Thymus (tissue), 11 donors: Measurements from ENCODE around the gene LBP. TPM values are rescaled to one million over a fixed set of nuclear protein-coding genes. Genes with fewer than 3 reads are reported as not detected.
"Not testable (repeated sequence)": the region's sequence is repeated elsewhere in the genome, so short reads cannot be mapped to it uniquely, and the experiment has no call there.

Experiments
- DNase-seq, 9 donors: peaks; one replicate each; pipeline ENCODE4 v3.0.0-alpha.2; 2013; ENCODE audit warnings: low spot score in 9 of 9, low read depth in 6 of 9, missing footprints in 1 of 9
- H3K27ac ChIP-seq, 2 donors: one replicate each; pipeline ENCODE4 v1.5.1; 2013; ENCODE audit warnings: control low read depth in 1 of 2, low read depth in 1 of 2, low read length in 1 of 2, mild to moderate bottlenecking in 1 of 2, moderate library complexity in 1 of 2
- H3K27me3 ChIP-seq, 2 donors: one replicate each; pipeline ENCODE4 v1.5.1; 2013; ENCODE audit warnings: low read length in 1 of 2; ENCODE audit not compliant: control insufficient read depth in 2 of 2, insufficient read depth in 1 of 2
- H3K36me3 ChIP-seq, 2 donors: one replicate each; pipeline ENCODE4 v1.5.1; 2013; ENCODE audit warnings: low read length in 1 of 2, mild to moderate bottlenecking in 1 of 2, moderate library complexity in 1 of 2; ENCODE audit not compliant: control insufficient read depth in 2 of 2, insufficient read depth in 2 of 2
- H3K4me1 ChIP-seq, 2 donors: one replicate each; pipeline ENCODE4 v1.5.1; 2013; ENCODE audit warnings: low read length in 2 of 2; ENCODE audit not compliant: control insufficient read depth in 2 of 2, insufficient read depth in 2 of 2
- H3K4me3 ChIP-seq, 2 donors: one replicate each; pipeline ENCODE4 v1.5.1; 2013; ENCODE audit warnings: low read length in 2 of 2, control low read depth in 1 of 2, mild to moderate bottlenecking in 1 of 2
- H3K9me3 ChIP-seq, 2 donors: one replicate each; pipeline ENCODE4 v1.5.1; 2013; ENCODE audit warnings: low read length in 1 of 2, mild to moderate bottlenecking in 1 of 2; ENCODE audit not compliant: control insufficient read depth in 2 of 2, insufficient read depth in 1 of 2
- WGBS: extraction: QIAGEN DNeasy Blood & Tissue Kit; methylation state at CpG from one replicate; pipeline ENCODE4 v1.1.7; 2013; 5-methylcytosine and 5-hydroxymethylcytosine counted together
- polyA plus RNA-seq: library from polyadenylated mRNA; stranded (reverse); fragments of 200-250 nt; gene quantifications from one replicate; pipeline ENCODE4 v1.2.3, GENCODE V29; 2013
- total RNA-seq: library from RNA; stranded (reverse); fragments of 120-200 nt; gene quantifications from one replicate; pipeline ENCODE4 v1.2.4, GENCODE V29; 2013
- donor health status: healthy.

LBP gene
- total and polyA plus RNA-seq, 2 donors: 0.09 to 0.32 TPM

DNA sequence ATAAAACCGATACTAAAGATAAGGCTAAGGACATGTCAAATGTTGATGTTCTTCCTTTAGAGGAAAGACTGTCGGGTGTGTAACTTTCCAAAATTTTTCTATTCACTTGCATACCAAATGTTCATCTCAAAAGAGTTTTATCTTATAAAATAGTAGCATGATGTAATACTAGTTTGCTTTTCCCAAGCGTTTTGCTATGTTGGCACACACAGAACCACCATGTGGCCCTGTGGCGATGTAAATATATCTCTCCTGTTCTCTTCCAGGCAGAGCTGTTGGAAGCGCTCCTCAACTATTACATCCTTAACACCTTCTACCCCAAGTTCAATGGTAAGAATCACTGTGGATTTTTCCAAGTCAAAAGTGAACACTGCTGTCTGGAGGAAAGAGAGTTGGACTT lies 26.5 kb downstream of the LBP start:
- no peak for DNase-seq
- H3K4me3 ChIP-seq: no peak overlapping the region
- H3K36me3 ChIP-seq: no peaks in the 10 kb centered on the region
- H3K4me1 ChIP-seq: no peaks in the 10 kb centered on the region
- no peak overlapping the region for H3K27ac ChIP-seq
- no peaks in the 10 kb centered on the region for H3K27me3 ChIP-seq
- 93% methylated on average over 5 of the region's 5 CpGs for WGBS
- no peaks in the 10 kb centered on the region for H3K9me3 ChIP-seq

DNA sequence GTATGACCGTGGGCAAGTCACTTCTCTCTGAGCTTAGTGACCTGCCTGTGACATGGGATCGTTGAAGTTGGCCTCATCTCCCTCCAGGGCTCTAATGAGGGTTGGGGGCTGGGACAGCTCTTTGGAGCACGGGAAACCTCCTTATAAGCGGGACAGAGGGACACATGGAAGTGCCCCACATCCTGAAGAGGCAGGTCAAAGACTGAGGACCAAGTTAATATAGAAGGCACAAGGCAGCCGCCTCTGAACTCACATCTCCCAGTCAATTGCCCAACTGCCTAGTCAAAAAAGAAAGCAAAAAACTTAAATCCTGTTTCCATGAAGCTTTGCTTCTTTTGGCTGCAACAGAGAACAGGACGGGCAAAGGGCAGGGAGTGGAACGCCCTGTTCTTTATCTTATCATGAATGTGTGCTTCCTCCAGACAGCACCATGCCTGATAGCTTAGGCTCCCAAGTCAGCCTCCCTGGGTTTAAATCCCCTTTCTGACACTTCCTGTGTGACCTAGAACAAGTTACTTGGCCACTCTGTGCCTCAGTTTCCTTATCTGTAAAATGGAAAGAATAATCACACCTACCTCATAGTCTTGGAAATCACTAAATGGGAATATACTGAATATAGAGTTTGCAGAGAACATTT lies 27.1 kb downstream of the LBP start:
- no peaks in the 10 kb centered on the region for H3K9me3 ChIP-seq

DNA sequence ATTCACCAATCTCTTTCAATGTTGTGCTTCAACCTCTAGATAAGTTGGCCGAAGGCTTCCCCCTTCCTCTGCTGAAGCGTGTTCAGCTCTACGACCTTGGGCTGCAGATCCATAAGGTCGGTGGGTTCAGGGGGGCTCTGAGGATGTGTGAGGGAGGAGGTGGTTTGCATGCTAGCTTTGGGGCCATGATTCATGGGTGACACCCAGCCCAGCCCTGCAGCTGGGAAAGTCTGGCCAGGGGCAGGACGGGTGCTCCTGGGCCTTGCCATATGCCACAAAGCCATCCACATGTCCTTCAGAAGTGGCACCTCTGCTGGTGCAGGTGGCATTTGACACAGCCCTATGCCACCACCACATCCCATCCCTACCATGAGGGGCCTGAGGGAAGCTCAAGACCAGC lies 27.6 kb downstream of the LBP start:
- WGBS: 89% methylated on average over 5 of the region's 5 CpGs
- H3K4me3 ChIP-seq: no peak overlapping the region
- H3K27ac ChIP-seq: no peak overlapping the region
- no peaks in the 10 kb centered on the region for H3K9me3 ChIP-seq
- H3K36me3 ChIP-seq: no peaks in the 10 kb centered on the region
- no peaks in the 10 kb centered on the region for H3K27me3 ChIP-seq
- no peak for DNase-seq
- H3K4me1 ChIP-seq: no peaks in the 10 kb centered on the region

More for the DNA sequence above, 27.1 kb downstream of the LBP start:
- no peak for DNase-seq
- no peak overlapping the region for H3K27ac ChIP-seq
- H3K4me3 ChIP-seq: no peak overlapping the region
- H3K36me3 ChIP-seq: no peaks in the 10 kb centered on the region
- whole genome bisulfite sequencing: 71% methylated on average over 7 of the region's 7 CpGs
- H3K27me3 ChIP-seq: no peaks in the 10 kb centered on the region
- no peaks in the 10 kb centered on the region for H3K4me1 ChIP-seq

DNA sequence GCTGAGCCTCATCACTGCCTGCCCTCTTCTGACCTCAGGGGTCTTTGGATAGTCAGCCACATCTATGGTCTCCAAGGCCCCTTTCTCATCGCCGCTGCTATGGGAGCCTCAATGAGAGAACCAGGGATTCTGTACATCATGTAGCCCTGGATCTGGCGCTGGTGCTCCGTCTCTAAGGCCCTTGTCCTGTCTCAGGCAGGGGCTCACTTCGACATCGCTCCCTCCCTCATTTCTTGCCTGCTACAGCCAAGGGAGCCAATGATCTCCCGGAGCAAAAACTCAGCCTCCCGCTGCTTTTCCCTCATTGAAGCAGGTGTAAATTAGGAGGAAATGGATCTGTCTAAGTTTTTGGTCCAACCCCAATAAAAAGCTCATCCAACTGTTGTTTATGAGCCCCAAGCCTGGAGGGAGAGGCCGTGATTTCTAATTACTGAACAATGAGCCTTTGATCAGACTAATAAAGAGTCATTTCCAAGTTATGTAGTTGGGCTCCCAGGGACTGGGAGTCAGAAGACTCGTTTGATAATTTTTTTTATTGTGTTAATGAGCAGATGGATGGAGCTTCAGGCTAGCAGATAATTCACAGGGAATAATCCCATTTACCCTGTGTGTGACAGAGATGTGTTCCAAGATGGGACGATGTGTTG lies 30.9 kb downstream of the LBP start:
- H3K4me1 ChIP-seq: no peaks in the 10 kb centered on the region
- no peaks in the 10 kb centered on the region for H3K27me3 ChIP-seq
- WGBS: 86% methylated on average over 11 of the region's 11 CpGs
- H3K36me3 ChIP-seq: no peaks in the 10 kb centered on the region
- no peak for DNase-seq
- H3K9me3 ChIP-seq: no peaks in the 10 kb centered on the region
- no peak overlapping the region for H3K4me3 ChIP-seq
- H3K27ac ChIP-seq: no peak overlapping the region

DNA sequence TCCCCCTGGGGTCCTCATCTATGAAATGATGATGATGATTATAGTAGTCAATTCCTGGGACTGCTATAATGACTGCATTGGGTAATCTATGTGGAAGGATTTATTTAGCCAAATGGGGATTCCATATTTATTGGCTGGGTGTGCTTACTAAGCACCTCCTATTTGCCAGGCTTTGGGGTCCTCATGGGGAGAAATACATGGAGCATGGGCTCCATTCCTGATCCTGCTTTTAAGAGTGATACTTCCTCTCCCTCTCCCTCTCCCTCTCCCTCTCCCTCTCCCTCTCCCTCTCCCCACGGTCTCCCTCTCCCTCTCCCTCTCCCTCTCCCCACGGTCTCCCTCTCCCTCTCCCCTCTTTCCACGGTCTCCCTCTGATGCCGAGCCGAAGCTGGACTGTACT lies 31.6 kb downstream of the LBP start:
- not testable (repeated sequence) for H3K9me3 ChIP-seq, H3K36me3 ChIP-seq, DNase-seq, H3K4me3 ChIP-seq, H3K27me3 ChIP-seq, H3K27ac ChIP-seq, H3K4me1 ChIP-seq
- no CpG with 5 or more reads among the region's 5 CpGs for WGBS

DNA sequence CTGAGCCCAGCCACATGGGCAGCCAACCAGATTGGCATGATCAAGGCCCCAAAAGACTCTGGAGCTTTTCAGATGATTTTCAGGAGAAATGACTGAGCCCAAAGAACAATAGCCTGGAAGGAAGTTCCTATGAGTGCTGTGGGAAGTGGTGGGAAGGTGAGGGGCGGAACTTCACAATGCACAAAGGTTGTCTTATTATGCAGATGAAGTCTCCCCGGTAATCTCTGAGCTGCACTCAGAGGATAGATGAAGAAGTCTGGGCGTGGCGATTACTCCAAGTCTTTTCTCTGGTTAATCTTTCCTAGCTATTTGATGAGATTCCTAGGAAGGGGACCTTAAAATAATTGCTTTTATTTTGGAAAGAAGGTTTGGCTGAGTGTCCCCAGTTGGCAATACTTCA lies 36.9 kb downstream of the LBP start:
- no peak for DNase-seq
- H3K4me1 ChIP-seq: no peaks in the 10 kb centered on the region
- H3K27ac ChIP-seq: no peak overlapping the region
- H3K36me3 ChIP-seq: no peaks in the 10 kb centered on the region
- no peak overlapping the region for H3K4me3 ChIP-seq
- H3K9me3 ChIP-seq: no peaks in the 10 kb centered on the region
- no peaks in the 10 kb centered on the region for H3K27me3 ChIP-seq
- WGBS: 90% methylated on average over 4 of the region's 4 CpGs

DNA sequence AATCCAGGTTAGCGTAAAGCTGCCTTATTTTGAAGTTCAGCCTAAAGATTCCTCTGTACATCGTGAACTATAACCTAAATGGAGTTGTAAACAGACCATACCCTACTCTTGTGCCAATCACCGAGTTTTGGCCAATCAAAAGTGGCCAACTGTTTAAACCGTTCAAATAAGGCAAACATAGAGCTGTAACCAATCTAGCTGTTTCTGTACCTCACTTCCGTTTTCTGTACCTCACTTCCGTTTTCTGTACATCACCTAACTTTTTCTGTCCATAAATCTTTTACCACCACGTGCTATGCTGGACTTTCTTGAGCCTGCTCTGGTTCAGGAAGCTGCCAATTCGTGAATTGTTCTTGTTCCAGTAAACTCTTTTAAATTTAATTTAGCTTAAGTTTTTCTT lies 39.7 kb downstream of the LBP start:
- no peak for DNase-seq
- 72% methylated on average over 8 of the region's 8 CpGs for WGBS
- no peaks in the 10 kb centered on the region for H3K27me3 ChIP-seq
- no peaks in the 10 kb centered on the region for H3K9me3 ChIP-seq
- no peaks in the 10 kb centered on the region for H3K36me3 ChIP-seq
- H3K4me3 ChIP-seq: no peak overlapping the region
- H3K27ac ChIP-seq: no peak overlapping the region
- H3K4me1 ChIP-seq: no peaks in the 10 kb centered on the region

DNA sequence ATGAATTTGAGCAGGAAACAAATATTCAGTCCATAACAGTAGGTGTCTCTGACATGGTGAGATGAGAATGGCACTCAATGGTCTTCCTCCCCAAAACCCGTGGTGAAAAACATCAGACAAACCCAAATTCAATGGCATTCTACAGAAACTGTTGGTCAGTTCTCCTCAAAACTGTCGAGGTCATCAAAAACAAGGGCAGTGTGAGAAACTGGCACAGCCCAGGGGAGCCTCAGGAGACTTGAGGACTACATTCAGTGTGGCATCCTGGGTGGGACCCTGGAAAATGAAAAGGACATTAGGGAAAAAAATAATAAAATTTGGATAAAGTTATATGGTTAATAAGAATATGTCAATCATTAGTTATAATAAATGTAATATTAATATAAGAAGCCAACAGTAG lies 40.6 kb downstream of the LBP start:
- H3K27ac ChIP-seq: no peak overlapping the region

DNA sequence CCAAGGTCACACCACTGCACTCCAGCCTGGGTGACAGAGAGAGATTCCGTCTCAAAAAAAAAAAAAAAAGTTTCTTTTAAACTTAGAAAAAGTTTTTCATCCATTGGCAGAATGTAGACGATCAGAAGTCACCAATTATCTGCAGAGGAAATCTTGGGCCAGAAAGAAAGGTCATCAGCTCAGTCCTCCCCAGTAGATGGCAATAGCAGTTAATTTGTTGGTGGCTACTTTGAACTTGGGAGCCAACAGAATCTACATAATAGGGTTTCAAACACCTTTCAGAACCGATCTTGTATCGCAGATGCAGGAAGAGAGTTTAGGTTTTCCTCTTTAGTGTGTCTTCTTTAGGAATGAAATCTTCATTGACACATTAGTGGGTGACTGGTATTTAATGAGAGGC lies 41.7 kb downstream of the LBP start:
- DNase-seq: no peak
- WGBS: 91% methylated on average over 4 of the region's 4 CpGs
- H3K27me3 ChIP-seq: no peaks in the 10 kb centered on the region
- no peak overlapping the region for H3K4me3 ChIP-seq
- no peaks in the 10 kb centered on the region for H3K9me3 ChIP-seq
- H3K4me1 ChIP-seq: no peaks in the 10 kb centered on the region
- no peaks in the 10 kb centered on the region for H3K36me3 ChIP-seq
- no peak overlapping the region for H3K27ac ChIP-seq

More for the DNA sequence above, 40.6 kb downstream of the LBP start:
- Histone ChIP-seq H3K4me3 (no peak overlapping the region), H3K4me1 (no peaks in the 10 kb centered on the region), H3K36me3 (no peaks in the 10 kb centered on the region), H3K27me3 (no peaks in the 10 kb centered on the region), H3K9me3 (no peaks in the 10 kb centered on the region)
- DNase-seq: no peak
- 78% methylated on average over 2 of the region's 2 CpGs for WGBS
